Measurements from ENCODE around the gene DLGAP1. TPM values are rescaled to one million over a fixed set of nuclear protein-coding genes. Genes with fewer than 3 reads are reported as not detected.

Gene DLGAP1
- total RNA-seq, 4 donors from 2014 or later: 1.2 to 1.4 (median 1.4) TPM

DNA sequence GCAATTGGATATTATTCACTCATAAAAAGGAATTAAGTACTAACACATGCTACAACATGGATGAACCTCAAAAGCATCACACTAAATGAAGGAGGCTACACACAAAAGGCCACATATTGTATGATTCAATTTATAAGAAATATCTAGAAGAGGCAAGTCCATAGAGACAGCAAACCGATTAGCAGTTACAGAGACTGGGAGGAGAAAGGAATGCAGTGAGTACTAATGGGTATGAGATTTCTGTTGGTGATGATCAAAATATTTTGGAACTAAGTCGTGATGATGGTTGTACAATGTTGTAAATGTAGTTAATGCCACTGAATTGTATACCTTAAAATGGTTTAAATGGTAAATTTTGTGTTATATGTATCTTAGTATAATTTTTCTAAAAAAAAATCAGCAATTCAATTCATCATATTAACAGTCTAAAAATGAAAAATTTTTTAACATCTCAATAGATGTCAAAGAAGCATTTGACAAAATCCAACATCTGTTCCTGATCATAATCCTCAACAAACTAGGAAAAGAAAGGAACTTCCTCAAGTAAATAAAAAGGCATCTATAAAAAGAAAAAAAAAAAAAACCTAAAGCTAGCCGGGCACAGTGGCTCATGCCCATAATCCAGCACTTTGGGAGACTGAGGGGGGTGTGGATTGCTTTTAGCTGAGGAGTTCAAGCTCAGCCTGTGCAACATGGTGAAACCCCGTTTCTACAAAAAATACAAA lies 907.1 kb downstream of the DLGAP1 start:
- WGBS: 73% methylated on average over 4 of the region's 4 CpGs
- H3K27ac ChIP-seq (replicated peaks in 1 of 4): no peak overlapping the region
- TF ChIP-seq POLR2AphosphoS5 (IDR thresholded peaks at IDR 0.05) (no peak), POLR2A (IDR thresholded peaks at IDR 0.05; ENCODE audit: low read depth) (no peak), CTCF (IDR thresholded peaks at IDR 0.05) (no peak), EP300 (IDR thresholded peaks at IDR 0.05) (no peak)
- no peaks in the 10 kb centered on the region for H3K27me3 ChIP-seq
- no peak overlapping the region for H3K4me3 ChIP-seq
- intact Hi-C loops (cut with DNase I): no loop called here
- no peaks in the 10 kb centered on the region for H3K36me3 ChIP-seq
- no peak for DNase-seq (ENCODE audit: extremely low spot score)
- no peaks in the 10 kb centered on the region for H3K4me1 ChIP-seq
- no peaks in the 10 kb centered on the region for H3K9me3 ChIP-seq

DNA sequence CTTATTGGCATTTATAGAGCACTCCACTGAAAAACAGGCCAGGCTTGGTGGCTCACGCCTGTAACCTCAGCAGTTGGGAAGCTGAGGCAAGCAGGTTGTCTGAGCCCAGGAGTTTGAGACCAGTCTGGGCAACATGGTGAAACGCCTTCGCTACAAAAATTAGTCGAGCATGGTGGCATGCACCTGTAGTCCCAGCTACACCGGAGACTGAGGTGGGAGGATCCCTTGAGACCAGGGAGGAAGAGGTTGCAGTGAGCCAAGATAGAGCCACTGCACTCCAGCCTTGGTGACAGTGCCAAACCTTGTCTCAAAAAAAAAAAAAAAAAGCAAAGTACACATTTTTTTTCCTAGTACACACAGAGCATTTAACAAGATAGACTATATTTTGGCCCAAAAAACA lies 909.0 kb downstream of the DLGAP1 start:
- 93% methylated on average over 5 of the region's 5 CpGs for WGBS
- TF ChIP-seq CTCF (IDR thresholded peaks at IDR 0.05): no peak
- TF ChIP-seq POLR2A (IDR thresholded peaks at IDR 0.05; ENCODE audit: low read depth): no peak
- no peak for TF ChIP-seq POLR2AphosphoS5 (IDR thresholded peaks at IDR 0.05)
- no peak for TF ChIP-seq EP300 (IDR thresholded peaks at IDR 0.05)
- DNase-seq (ENCODE audit: extremely low spot score): peak; percentile 42

GRCh38 chr18:3544537-3544936 lies 910.6 kb downstream of the DLGAP1 start:
- Histone ChIP-seq H3K4me1 (no peaks in the 10 kb centered on the region), H3K36me3 (no peaks in the 10 kb centered on the region), H3K27ac (replicated peaks in 1 of 4) (no peak overlapping the region), H3K4me3 (no peak overlapping the region), H3K9me3 (no peaks in the 10 kb centered on the region), H3K27me3 (no peaks in the 10 kb centered on the region)
- WGBS: 97% methylated on average over 2 of the region's 2 CpGs
- TF ChIP-seq EP300 (IDR thresholded peaks at IDR 0.05) (no peak), POLR2AphosphoS5 (IDR thresholded peaks at IDR 0.05) (no peak), POLR2A (IDR thresholded peaks at IDR 0.05; ENCODE audit: low read depth) (no peak), CTCF (IDR thresholded peaks at IDR 0.05) (no peak)
- no peak for DNase-seq (ENCODE audit: extremely low spot score)
- intact Hi-C loops (cut with DNase I): no loop called here

More for the DNA sequence above, 909.0 kb downstream of the DLGAP1 start:
- Histone ChIP-seq H3K27ac (replicated peaks in 1 of 4) (no peak overlapping the region), H3K4me3 (no peak overlapping the region), H3K27me3 (no peaks in the 10 kb centered on the region), H3K36me3 (no peaks in the 10 kb centered on the region), H3K4me1 (no peaks in the 10 kb centered on the region), H3K9me3 (no peaks in the 10 kb centered on the region)
- intact Hi-C loops (cut with DNase I): no loop called here

DNA sequence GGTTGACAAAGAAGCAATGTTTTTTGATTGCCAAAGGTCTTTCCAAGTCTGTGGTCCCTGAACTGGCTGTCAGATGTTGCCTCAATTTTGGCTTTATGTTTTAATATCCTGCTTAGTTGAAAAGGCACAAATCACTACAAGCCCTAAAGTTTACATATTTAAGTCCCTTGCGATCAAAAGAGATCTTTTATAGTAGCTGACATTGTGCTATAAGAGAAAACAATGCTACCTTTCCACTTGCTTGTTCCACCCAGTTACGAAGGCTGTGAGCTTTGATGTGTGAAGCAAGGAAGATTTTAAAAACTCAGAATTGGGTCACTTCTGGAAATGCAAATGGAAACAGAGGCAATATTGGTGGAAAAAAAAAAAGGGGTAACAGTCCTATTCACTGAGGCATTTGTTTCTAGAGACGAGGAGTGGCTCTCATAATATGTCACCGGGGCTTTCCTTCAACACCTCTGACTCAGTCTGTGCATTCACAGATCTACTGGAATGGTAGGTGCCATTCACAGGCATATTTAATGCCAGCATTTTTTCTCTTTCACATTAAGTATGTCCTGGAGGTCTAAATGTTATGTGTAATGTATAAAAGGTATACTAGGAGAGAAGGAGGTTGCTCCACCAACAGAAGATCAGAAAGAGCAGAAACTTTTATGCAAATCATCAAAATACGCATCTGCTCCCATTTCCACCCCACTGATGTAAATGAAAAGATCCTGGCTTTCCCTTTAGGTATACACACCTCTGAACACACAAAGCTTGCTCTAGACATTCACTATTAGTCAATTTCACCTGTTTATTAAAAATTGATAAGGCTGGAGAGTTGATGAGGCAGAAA lies 913.3 kb downstream of the DLGAP1 start:
- Histone ChIP-seq H3K27ac (replicated peaks in 1 of 4) (no peak overlapping the region), H3K9me3 (no peaks in the 10 kb centered on the region), H3K27me3 (no peaks in the 10 kb centered on the region), H3K4me1 (peaks cover 0 to 13% (median 6%) of the 10 kb centered on the region in 4 donors), H3K36me3 (no peaks in the 10 kb centered on the region), H3K4me3 (no peak overlapping the region)
- DNase-seq (ENCODE audit: extremely low spot score): no peak
- intact Hi-C loops (cut with DNase I): no loop called here
- WGBS: 86% methylated on average over 5 of the region's 5 CpGs
- no peak for TF ChIP-seq POLR2AphosphoS5 (IDR thresholded peaks at IDR 0.05)
- TF ChIP-seq EP300 (IDR thresholded peaks at IDR 0.05): no peak
- no peak for TF ChIP-seq POLR2A (IDR thresholded peaks at IDR 0.05; ENCODE audit: low read depth)
- TF ChIP-seq CTCF (IDR thresholded peaks at IDR 0.05): no peak
